Osteocyte (in vitro differentiated cells): ENCODE results near the gene SRRM2. TPM values are rescaled to one million over a fixed set of nuclear protein-coding genes. Genes with fewer than 3 reads are reported as not detected.

Experiments used
- DNase-seq: peaks from one replicate; pipeline ENCODE4 v3.0.0; 2021; ENCODE audit warnings: mixed read lengths; ENCODE audit not compliant: unreplicated experiment; ENCODE audit errors: extremely low spot score
- H3K27ac Mint-ChIP-seq: one replicate; pipeline ENCODE4 v1.8.0; 2021; ENCODE audit warnings: mild to moderate bottlenecking, mixed read lengths; ENCODE audit not compliant: unreplicated experiment
- H3K27me3 Mint-ChIP-seq: one replicate; pipeline ENCODE4 v1.8.0; 2021; ENCODE audit warnings: mixed read lengths; ENCODE audit not compliant: unreplicated experiment
- H3K36me3 Mint-ChIP-seq: one replicate; pipeline ENCODE4 v1.8.0; 2021; ENCODE audit warnings: mixed read lengths; ENCODE audit not compliant: unreplicated experiment
- H3K4me1 Mint-ChIP-seq: one replicate; pipeline ENCODE4 v1.8.0; 2021; ENCODE audit warnings: mixed read lengths; ENCODE audit not compliant: unreplicated experiment
- H3K4me3 Mint-ChIP-seq: one replicate; pipeline ENCODE4 v1.8.0; 2021; ENCODE audit warnings: mild to moderate bottlenecking, moderate library complexity, mixed read lengths; ENCODE audit not compliant: unreplicated experiment
- H3K9me3 Mint-ChIP-seq: one replicate; pipeline ENCODE4 v1.8.0; 2021; ENCODE audit warnings: mixed read lengths; ENCODE audit not compliant: unreplicated experiment
- total RNA-seq: library from RNA; stranded (reverse); gene quantifications from 2 replicates; pipeline ENCODE4 v1.2.1, GENCODE V29; 2021
- TF ChIP-seq, protein P1 (sequence below): fragments of 200-600 bp; sonication (generic); IDR thresholded peaks from 2 replicates; pipeline ENCODE4 v1.5.0; 2021; ENCODE audit warnings: antibody characterized with exemption, mild to moderate bottlenecking, moderate library complexity

SRRM2 gene
- total RNA-seq, 1 donor from 2014 or later: 572 TPM

GRCh38 chr16:2792940-2793339 lies 40.5 kb downstream of the SRRM2 start:
- peaks cover 50% of the 10 kb centered on the region for H3K27me3 Mint-ChIP-seq
- no peak overlapping the region for H3K27ac Mint-ChIP-seq
- TF ChIP-seq, protein P1, sequence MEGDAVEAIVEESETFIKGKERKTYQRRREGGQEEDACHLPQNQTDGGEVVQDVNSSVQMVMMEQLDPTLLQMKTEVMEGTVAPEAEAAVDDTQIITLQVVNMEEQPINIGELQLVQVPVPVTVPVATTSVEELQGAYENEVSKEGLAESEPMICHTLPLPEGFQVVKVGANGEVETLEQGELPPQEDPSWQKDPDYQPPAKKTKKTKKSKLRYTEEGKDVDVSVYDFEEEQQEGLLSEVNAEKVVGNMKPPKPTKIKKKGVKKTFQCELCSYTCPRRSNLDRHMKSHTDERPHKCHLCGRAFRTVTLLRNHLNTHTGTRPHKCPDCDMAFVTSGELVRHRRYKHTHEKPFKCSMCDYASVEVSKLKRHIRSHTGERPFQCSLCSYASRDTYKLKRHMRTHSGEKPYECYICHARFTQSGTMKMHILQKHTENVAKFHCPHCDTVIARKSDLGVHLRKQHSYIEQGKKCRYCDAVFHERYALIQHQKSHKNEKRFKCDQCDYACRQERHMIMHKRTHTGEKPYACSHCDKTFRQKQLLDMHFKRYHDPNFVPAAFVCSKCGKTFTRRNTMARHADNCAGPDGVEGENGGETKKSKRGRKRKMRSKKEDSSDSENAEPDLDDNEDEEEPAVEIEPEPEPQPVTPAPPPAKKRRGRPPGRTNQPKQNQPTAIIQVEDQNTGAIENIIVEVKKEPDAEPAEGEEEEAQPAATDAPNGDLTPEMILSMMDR: no peak
- no peaks in the 10 kb centered on the region for H3K36me3 Mint-ChIP-seq
- no peaks in the 10 kb centered on the region for H3K9me3 Mint-ChIP-seq
- DNase-seq: no peak
- H3K4me1 Mint-ChIP-seq: no peaks in the 10 kb centered on the region
- no peak overlapping the region for H3K4me3 Mint-ChIP-seq

DNA sequence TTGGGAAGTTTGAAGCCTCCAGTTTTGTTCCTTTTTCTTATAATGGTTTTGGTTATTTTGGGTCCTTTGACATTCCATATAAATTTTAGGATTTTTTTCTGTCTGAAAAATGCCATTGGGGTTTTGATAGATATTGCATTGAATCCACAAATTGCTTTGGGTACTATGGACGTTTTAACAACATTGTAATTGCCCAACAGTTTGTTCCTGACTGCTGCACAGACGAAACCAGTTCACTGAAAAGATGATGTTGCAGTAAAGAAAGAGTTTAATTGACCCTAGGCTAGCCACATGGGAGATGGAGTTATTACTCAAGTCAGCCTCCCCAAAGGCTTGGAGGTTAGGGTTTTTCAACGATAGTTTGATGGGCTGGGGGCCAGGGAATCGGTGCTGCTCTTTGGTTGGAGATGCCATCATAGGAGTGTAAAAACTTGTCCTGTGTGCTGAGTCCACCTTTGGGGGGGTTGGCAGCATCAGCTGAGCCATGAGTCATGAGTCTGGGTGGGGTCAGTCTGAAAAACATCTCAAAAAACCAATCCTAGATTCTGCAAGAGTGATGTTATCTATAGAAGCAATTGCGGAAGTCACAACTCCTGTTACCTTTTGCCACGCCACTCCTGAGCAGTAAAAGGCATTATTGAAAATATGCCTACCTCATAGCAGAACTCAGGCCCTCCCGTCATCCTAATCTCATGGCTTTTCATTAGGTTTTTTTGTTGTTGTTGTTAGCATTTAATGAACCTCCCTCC lies 43.1 kb downstream of the SRRM2 start:
- Mint-ChIP-seq H3K36me3 (no peaks in the 10 kb centered on the region), H3K9me3 (no peaks in the 10 kb centered on the region), H3K27ac (no peak overlapping the region), H3K4me1 (no peaks in the 10 kb centered on the region), H3K4me3 (no peak overlapping the region), H3K27me3 (peaks cover 45% of the 10 kb centered on the region)
- TF ChIP-seq, protein P1: no peak
- no peak for DNase-seq

GRCh38 chr16:2798723-2799204 lies 46.3 kb downstream of the SRRM2 start:
- Mint-ChIP-seq H3K36me3 (peaks cover under 1% of the 10 kb centered on the region), H3K4me3 (no peak overlapping the region), H3K9me3 (peaks cover 9% of the 10 kb centered on the region), H3K27ac (no peak overlapping the region), H3K27me3 (peaks cover 27% of the 10 kb centered on the region), H3K4me1 (no peaks in the 10 kb centered on the region)
- TF ChIP-seq, protein P1: no peak
- no peak for DNase-seq

- H3K27ac Mint-ChIP-seq: no peak overlapping the region
- H3K27me3 Mint-ChIP-seq: peaks cover 21% of the 10 kb centered on the region
Observed at GRCh38 chr16:2799205-2799858, 46.9 kb downstream of the SRRM2 start.

DNA sequence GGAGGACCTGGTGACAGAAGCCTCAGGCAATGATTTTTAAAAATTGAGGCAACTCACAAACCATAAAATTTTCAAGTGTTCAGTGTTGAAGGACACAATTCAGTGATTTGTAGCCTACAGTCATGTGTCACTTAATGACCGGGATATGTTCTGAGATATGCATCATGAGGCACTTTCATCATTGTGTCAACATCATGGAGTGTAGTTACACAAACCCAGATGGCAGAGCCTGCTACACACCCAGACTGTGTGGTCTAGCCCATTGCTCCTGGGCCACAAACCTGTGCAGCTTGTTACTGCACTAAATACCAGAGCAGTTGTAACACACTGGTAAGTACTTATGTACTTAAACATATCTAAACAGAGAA lies 47.4 kb downstream of the SRRM2 start:
- no peak overlapping the region for H3K27ac Mint-ChIP-seq
- peaks cover 11% of the 10 kb centered on the region for H3K9me3 Mint-ChIP-seq
- H3K4me3 Mint-ChIP-seq: no peak overlapping the region
- DNase-seq: no peak
- H3K36me3 Mint-ChIP-seq: peaks cover 1% of the 10 kb centered on the region
- H3K4me1 Mint-ChIP-seq: no peaks in the 10 kb centered on the region
- TF ChIP-seq, protein P1: no peak
- peaks cover 16% of the 10 kb centered on the region for H3K27me3 Mint-ChIP-seq

More at GRCh38 chr16:2799205-2799858, 46.9 kb downstream of the SRRM2 start:
- Mint-ChIP-seq H3K4me3 (no peak overlapping the region), H3K4me1 (no peaks in the 10 kb centered on the region), H3K9me3 (peaks cover 11% of the 10 kb centered on the region), H3K36me3 (peaks cover 1% of the 10 kb centered on the region)
- TF ChIP-seq, protein P1: no peak
- no peak for DNase-seq
